ENCODE results near the gene TP53I11.

The TP53I11 gene

DNA sequence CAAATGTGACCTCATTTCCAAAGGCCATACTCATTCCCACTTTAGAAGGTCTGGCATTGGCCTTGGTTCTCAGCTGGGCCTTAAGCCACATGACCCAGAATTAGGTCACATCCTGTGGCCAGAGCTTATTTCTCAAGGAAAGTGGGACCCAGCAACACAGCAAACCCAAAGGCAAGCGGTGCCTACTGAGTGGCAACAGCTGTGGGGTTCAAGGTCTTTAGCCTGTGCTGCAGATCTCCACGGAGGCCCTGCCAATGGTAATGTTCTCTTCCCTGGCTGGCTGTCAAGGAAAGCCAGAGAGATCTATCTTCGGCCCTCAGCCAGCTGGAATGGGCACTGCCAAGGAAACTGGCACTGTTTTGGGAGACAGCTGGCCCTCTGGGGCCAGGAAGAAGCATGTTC, 41.5 kb upstream of the TP53I11 start:
- H3K4me3 ChIP-seq (ENCODE audit: low read depth, low read length) = no peak overlapping the region
- TF ChIP-seq, protein P1, sequence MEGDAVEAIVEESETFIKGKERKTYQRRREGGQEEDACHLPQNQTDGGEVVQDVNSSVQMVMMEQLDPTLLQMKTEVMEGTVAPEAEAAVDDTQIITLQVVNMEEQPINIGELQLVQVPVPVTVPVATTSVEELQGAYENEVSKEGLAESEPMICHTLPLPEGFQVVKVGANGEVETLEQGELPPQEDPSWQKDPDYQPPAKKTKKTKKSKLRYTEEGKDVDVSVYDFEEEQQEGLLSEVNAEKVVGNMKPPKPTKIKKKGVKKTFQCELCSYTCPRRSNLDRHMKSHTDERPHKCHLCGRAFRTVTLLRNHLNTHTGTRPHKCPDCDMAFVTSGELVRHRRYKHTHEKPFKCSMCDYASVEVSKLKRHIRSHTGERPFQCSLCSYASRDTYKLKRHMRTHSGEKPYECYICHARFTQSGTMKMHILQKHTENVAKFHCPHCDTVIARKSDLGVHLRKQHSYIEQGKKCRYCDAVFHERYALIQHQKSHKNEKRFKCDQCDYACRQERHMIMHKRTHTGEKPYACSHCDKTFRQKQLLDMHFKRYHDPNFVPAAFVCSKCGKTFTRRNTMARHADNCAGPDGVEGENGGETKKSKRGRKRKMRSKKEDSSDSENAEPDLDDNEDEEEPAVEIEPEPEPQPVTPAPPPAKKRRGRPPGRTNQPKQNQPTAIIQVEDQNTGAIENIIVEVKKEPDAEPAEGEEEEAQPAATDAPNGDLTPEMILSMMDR (IDR thresholded peaks at IDR 0.05; ENCODE audit: low read depth, low read length) = no peak

GRCh38 chr11:44990665-44991064, 40.0 kb upstream of the TP53I11 start:
- TF ChIP-seq, protein P1 (IDR thresholded peaks at IDR 0.05; ENCODE audit: low read depth, low read length) = no peak
- no peak overlapping the region for H3K4me3 ChIP-seq (ENCODE audit: low read depth, low read length)

- TF ChIP-seq, protein P1 (IDR thresholded peaks at IDR 0.05; ENCODE audit: low read depth, low read length) = no peak
Observed at GRCh38 chr11:44989831-44990566, 39.3 kb upstream of the TP53I11 start.

DNA sequence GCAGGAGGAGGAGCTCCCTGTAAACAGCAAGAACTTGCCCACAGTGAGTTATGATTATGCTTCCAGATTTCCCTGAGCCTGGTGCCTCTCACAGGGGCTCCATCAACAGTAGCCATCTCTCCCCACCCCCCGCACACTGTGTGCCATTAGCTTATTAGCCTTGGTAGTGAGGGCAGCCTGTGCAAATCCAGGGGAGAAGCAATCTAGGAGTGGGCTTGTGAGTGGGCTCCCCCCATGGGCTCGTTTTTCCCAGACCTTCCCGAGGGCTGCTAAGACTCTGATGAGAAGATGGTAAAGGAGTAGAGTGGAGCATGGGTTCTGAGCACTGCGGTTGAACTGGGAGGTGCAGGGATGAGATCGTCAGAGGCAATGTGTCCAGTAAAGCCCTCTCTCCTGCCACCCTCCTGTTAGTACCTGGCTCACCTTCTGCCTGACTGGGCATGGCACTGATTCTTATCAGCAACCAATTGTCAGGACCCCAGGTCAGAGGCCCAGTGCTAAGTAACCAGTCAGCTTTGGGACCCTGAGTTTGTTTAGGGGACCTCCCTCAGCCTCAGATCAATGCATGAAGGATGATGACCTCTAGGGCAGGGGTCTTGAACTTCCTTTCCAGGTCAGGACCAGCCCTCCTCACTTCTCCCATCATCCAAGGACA, 38.4 kb upstream of the TP53I11 start:
- TF ChIP-seq, protein P1 (IDR thresholded peaks at IDR 0.05; ENCODE audit: low read depth, low read length) = no peak
- no peak overlapping the region for H3K4me3 ChIP-seq (ENCODE audit: low read depth, low read length)

More at GRCh38 chr11:44989831-44990566, 39.3 kb upstream of the TP53I11 start:
- H3K4me3 ChIP-seq (ENCODE audit: low read depth, low read length) = no peak overlapping the region

DNA sequence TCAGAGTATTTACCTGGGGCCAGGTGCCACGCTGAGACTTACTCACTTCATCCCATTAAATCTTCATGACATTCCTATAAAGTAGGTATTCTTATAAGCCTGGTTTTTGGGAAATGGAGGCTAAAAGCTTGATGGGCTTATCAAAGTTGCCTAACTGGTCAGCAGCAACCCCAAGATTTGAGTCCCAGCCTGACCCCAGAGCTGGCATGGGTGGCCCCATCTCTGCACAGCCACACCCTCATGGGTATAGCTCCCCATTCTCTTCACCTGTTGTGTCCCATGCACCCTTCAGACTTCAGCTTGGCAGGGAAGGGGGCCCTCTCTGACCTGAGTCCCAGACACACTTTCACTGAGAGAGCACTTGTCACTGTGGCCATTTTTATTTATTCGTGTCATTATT, 37.4 kb upstream of the TP53I11 start:
- no peak overlapping the region for H3K4me3 ChIP-seq (ENCODE audit: low read depth, low read length)
- TF ChIP-seq, protein P1 (IDR thresholded peaks at IDR 0.05; ENCODE audit: low read depth, low read length) = no peak

DNA sequence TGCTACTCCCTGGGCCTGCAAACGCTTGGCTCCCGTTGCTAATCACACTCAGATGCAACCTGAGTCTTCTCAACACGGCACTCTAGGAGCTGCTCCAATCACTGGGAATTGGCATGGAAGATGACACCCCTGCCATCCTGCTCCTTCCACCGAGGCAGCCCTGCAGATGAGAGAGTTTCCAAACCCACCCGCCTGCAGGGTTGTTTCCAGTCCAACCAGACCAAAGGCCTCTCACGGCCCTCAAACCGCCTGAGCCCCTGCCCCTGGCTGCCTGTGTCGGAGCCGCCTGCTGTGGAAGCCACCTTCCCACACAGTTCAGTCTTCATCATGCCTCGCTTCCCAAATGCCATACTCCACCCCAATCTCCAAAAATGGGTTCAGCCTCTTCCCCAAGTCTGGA, 36.8 kb upstream of the TP53I11 start:
- TF ChIP-seq, protein P1 (IDR thresholded peaks at IDR 0.05; ENCODE audit: low read depth, low read length) = no peak

GRCh38 chr11:44986315-44986714, 35.6 kb upstream of the TP53I11 start:
- no peak overlapping the region for H3K4me3 ChIP-seq (ENCODE audit: low read depth, low read length)
- TF ChIP-seq, protein P1 (IDR thresholded peaks at IDR 0.05; ENCODE audit: low read depth, low read length) = no peak

More for the DNA sequence above, 36.8 kb upstream of the TP53I11 start:
- H3K4me3 ChIP-seq (ENCODE audit: low read depth, low read length) = no peak overlapping the region

Data from WI38 (cell line).